Osteoblast (primary cell): ENCODE results near the gene STK32B. TPM values are rescaled to one million over a fixed set of nuclear protein-coding genes. Genes with fewer than 3 reads are reported as not detected.

Experiments used
- DNase-seq: peaks from one replicate; pipeline ENCODE4 v3.0.0; 2011; ENCODE audit warnings: low spot score, mixed read lengths; ENCODE audit not compliant: insufficient read length; ENCODE audit errors: missing footprints
- H2AFZ ChIP-seq: 2 replicates; pipeline ENCODE4 v1.6.0; 2011; ENCODE audit warnings: mild to moderate bottlenecking, low read length
- H3K27ac ChIP-seq: 2 replicates; pipeline ENCODE4 v1.5.1; 2011; ENCODE audit warnings: mild to moderate bottlenecking, low read depth, low read length, moderate library complexity
- H3K27me3 ChIP-seq: 2 replicates; pipeline ENCODE4 v1.6.0; 2012; ENCODE audit warnings: mild to moderate bottlenecking, control low read depth, inconsistent platforms, low read length, moderate library complexity; ENCODE audit not compliant: insufficient read depth
- H3K36me3 ChIP-seq: 2 replicates; pipeline ENCODE4 v1.5.1; 2011; ENCODE audit warnings: mild to moderate bottlenecking, low read length, control low read depth, moderate library complexity; ENCODE audit not compliant: insufficient read depth
- H3K4me1 ChIP-seq: 2 replicates; pipeline ENCODE4 v1.5.1; 2011; ENCODE audit warnings: mild to moderate bottlenecking, low read length, control low read depth, moderate library complexity; ENCODE audit not compliant: insufficient read depth
- H3K4me2 ChIP-seq: 2 replicates; pipeline ENCODE4 v1.6.0; 2011; ENCODE audit warnings: mild to moderate bottlenecking, low read length; ENCODE audit not compliant: insufficient read depth
- H3K4me3 ChIP-seq: fragments of 200-600 bp; sonication (generic); 3 replicates; pipeline ENCODE4 v1.5.1; 2012; ENCODE audit warnings: mild to moderate bottlenecking, low read length, inconsistent platforms; ENCODE audit not compliant: insufficient read depth
- H3K79me2 ChIP-seq: 2 replicates; pipeline ENCODE4 v1.6.0; 2012; ENCODE audit warnings: mild to moderate bottlenecking, low read length, control low read depth, inconsistent platforms; ENCODE audit not compliant: insufficient read depth
- H3K9me3 ChIP-seq: 2 replicates; pipeline ENCODE4 v1.5.1; 2011; ENCODE audit warnings: low read depth, low read length, control low read depth
- H4K20me1 ChIP-seq: 2 replicates; pipeline ENCODE4 v1.6.0; 2012; ENCODE audit warnings: mild to moderate bottlenecking, low read length, control low read depth; ENCODE audit not compliant: insufficient read depth
- CTCF ChIP-seq: IDR thresholded peaks from 2 replicates; pipeline ENCODE4 v1.5.1; 2011; ENCODE audit warnings: mild to moderate bottlenecking, low read depth, low read length, moderate library complexity; ENCODE audit errors: extremely low read depth
- total RNA-seq: library from RNA; depleted of rRNA; stranded (reverse); fragments of >200 nt; gene quantifications from 2 replicates; pipeline ENCODE4 v1.2.3, GENCODE V29; 2012

STK32B gene
- total RNA-seq, 1 donor: 1.1 TPM

- TF ChIP-seq CTCF: no peak
- H2AFZ ChIP-seq: no peak overlapping the region
- no peaks in the 10 kb centered on the region for H3K36me3 ChIP-seq
- no peak overlapping the region for H3K4me3 ChIP-seq
- H3K4me2 ChIP-seq: no peak overlapping the region
- H3K9me3 ChIP-seq: peaks cover 4% of the 10 kb centered on the region
- no peaks in the 10 kb centered on the region for H3K27me3 ChIP-seq
- H4K20me1 ChIP-seq: no peaks in the 10 kb centered on the region
- DNase-seq: no peak
- H3K27ac ChIP-seq: no peak overlapping the region
- H3K79me2 ChIP-seq: no peaks in the 10 kb centered on the region
- H3K4me1 ChIP-seq: no peaks in the 10 kb centered on the region
These were observed 49.7 kb downstream of the STK32B start for GRCh38 chr4:5100986-5101385.

DNA sequence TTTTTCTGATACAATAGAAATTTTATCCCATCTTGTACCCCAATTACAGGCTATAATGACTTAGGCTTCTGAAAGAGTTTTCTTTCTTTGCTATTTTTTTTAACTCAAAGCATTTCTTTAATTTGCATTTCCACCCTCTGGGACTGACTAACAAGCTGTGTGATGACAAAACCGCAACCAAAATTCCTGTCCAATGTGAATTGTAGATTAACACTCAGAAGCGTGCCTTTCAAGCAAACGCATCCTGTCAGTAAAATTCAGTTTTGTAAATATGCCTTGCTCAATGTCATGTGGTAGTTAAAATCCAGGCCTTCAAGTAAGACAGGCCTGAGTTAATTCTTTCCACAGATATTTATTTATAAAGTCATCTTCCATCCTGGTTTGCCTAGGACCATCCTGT, 50.3 kb downstream of the STK32B start:
- DNase-seq: no peak
- Histone ChIP-seq H3K79me2 (no peaks in the 10 kb centered on the region), H3K4me3 (no peak overlapping the region), H3K4me2 (no peak overlapping the region), H3K9me3 (peaks cover 4% of the 10 kb centered on the region), H3K36me3 (no peaks in the 10 kb centered on the region), H3K27me3 (no peaks in the 10 kb centered on the region), H2AFZ (no peak overlapping the region), H4K20me1 (no peaks in the 10 kb centered on the region), H3K4me1 (no peaks in the 10 kb centered on the region), H3K27ac (no peak overlapping the region)
- no peak for TF ChIP-seq CTCF

DNA sequence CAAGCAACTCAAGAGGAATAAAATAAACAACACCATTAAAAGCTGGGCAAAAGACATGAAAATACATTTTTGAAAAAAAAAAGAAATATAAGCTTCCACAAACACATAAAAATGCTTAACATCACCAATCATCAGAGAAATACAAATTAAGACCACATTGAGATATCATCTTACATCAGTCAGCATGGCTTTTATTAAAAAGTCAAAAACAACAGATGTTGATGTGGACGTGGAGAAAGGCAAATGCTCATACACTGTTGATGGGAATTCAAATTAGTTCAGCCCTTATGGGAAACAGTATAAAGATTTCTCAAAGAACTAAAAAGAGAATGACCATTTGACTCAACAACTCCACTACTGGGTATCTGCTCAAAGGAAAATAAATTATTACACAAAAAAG, 59.6 kb downstream of the STK32B start:
- DNase-seq: no peak
- Histone ChIP-seq H3K27ac (no peak overlapping the region), H3K4me3 (no peak overlapping the region), H3K9me3 (no peaks in the 10 kb centered on the region), H3K79me2 (no peaks in the 10 kb centered on the region), H2AFZ (no peak overlapping the region), H3K27me3 (no peaks in the 10 kb centered on the region), H3K4me1 (no peaks in the 10 kb centered on the region), H4K20me1 (no peaks in the 10 kb centered on the region), H3K36me3 (no peaks in the 10 kb centered on the region), H3K4me2 (no peak overlapping the region)
- TF ChIP-seq CTCF: no peak

- H3K4me1 ChIP-seq: no peaks in the 10 kb centered on the region
- no peaks in the 10 kb centered on the region for H3K9me3 ChIP-seq
- no peaks in the 10 kb centered on the region for H3K79me2 ChIP-seq
- no peak for DNase-seq
- no peak overlapping the region for H3K4me2 ChIP-seq
- H3K4me3 ChIP-seq: no peak overlapping the region
- no peak for TF ChIP-seq CTCF
- H3K27me3 ChIP-seq: no peaks in the 10 kb centered on the region
- no peak overlapping the region for H2AFZ ChIP-seq
- H4K20me1 ChIP-seq: no peaks in the 10 kb centered on the region
- H3K36me3 ChIP-seq: no peaks in the 10 kb centered on the region
- no peak overlapping the region for H3K27ac ChIP-seq
These were observed 61.2 kb downstream of the STK32B start for GRCh38 chr4:5112333-5113095.
